GM12801 (cell line): ENCODE data around the gene STAT1.

ENCODE experiments used
- TF ChIP-seq, protein P1 (sequence below): IDR thresholded peaks from one replicate; pipeline ENCODE4 v1.5.1; 2011; ENCODE audit warnings: control low read depth; ENCODE audit not compliant: insufficient read length; ENCODE audit errors: extremely low read depth

STAT1 gene

GRCh38 chr2:190978389-190979053 is 35.5 kb downstream of the STAT1 start:
- TF ChIP-seq, protein P1, sequence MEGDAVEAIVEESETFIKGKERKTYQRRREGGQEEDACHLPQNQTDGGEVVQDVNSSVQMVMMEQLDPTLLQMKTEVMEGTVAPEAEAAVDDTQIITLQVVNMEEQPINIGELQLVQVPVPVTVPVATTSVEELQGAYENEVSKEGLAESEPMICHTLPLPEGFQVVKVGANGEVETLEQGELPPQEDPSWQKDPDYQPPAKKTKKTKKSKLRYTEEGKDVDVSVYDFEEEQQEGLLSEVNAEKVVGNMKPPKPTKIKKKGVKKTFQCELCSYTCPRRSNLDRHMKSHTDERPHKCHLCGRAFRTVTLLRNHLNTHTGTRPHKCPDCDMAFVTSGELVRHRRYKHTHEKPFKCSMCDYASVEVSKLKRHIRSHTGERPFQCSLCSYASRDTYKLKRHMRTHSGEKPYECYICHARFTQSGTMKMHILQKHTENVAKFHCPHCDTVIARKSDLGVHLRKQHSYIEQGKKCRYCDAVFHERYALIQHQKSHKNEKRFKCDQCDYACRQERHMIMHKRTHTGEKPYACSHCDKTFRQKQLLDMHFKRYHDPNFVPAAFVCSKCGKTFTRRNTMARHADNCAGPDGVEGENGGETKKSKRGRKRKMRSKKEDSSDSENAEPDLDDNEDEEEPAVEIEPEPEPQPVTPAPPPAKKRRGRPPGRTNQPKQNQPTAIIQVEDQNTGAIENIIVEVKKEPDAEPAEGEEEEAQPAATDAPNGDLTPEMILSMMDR = no peak

DNA sequence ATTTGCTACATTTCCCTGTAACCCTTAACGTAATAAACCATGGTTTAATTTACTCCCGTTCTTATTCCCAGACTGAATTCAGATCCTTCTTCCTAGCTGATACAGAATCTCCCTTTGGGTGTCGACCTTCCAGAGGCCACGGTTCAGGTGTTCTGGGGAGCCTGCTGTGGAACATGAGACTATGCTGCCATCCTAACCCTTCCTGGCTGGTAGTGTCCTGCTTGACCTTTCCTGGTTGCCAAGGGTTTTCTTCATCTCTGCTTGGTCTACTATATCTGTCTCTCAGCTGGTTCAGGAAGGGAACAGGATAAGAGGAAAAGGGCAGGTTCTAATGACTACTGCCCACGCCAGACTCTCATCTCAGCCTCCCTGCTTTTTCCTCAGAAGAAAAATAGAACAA is 36.5 kb downstream of the STAT1 start:
- TF ChIP-seq, protein P1 = no peak

DNA sequence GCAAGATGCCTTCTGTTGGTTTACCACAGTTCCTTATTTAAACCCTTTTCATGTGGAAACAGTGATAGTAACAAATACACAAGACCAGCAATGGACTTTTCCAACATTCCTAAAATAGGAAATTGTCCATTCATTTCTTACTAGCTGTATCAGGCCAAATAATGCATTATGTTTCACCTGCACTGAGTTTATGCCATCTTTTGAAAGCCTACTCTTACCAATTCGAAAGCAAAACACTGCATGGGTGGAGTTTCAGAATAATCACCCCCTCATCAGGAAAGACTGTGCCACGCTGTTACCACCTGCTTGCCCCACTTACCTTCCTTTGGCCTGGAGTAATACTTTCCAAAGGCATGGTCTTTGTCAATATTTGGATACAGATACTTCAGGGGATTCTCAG is 37.5 kb downstream of the STAT1 start:
- TF ChIP-seq, protein P1 = no peak

DNA sequence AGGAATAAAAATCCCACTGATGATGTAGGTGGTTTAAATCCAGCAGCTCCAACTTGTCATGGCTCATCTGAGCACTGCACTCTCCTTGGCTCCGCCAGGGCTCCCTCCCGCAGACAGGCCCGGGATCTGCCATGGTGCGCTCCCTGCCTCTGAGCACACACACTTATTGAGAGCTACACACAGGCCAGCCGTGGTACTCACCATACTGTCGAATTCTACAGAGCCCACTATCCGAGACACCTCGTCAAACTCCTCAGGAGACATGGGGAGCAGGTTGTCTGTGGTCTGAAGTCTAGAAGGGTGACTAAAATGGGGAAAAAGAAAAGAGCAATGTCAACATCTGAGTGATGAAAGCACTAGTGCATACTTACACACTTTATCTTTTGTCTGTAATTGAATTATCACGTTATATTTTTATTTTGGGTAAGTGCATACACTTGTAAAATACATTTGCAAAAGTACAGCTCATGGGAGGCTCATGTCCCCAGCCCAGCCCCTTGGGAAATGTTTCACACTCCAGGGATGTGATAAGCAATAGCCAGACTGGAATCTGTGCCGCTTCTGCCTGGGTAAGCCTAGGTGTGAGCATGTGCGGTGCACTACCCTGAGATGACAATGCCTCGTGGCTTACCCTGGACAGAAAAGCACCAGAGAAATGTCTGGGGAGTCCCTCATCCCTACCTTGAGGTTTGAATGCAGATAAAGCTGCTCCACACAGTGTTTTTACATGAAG is 39.2 kb downstream of the STAT1 start:
- TF ChIP-seq, protein P1 = no peak

- TF ChIP-seq, protein P1 = no peak
These were observed 40.0 kb downstream of the STAT1 start for GRCh38 chr2:190973726-190974628.

DNA sequence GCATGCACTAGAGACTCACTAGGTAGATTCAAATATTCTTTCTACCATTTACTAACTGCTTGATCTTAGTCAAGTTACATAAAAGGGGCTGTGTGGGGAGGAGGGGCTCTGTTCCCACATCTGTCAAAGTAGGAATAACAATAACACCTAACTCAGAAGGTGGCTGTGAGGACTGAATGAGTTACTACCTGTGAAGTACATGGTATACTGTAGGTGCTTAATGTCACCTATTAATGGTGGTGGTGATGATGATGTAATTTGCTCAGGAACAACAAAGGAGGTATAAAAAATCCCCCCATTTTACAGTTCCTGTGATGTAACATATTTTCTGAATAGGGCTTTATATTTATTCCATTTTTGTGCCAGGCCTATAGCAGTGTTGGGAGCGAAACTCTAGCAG is 40.7 kb downstream of the STAT1 start:
- TF ChIP-seq, protein P1 = no peak

- TF ChIP-seq, protein P1 = no peak
These were observed 41.1 kb downstream of the STAT1 start for GRCh38 chr2:190972846-190973245.
